Measurements from ENCODE around the gene EPN2.

DNA sequence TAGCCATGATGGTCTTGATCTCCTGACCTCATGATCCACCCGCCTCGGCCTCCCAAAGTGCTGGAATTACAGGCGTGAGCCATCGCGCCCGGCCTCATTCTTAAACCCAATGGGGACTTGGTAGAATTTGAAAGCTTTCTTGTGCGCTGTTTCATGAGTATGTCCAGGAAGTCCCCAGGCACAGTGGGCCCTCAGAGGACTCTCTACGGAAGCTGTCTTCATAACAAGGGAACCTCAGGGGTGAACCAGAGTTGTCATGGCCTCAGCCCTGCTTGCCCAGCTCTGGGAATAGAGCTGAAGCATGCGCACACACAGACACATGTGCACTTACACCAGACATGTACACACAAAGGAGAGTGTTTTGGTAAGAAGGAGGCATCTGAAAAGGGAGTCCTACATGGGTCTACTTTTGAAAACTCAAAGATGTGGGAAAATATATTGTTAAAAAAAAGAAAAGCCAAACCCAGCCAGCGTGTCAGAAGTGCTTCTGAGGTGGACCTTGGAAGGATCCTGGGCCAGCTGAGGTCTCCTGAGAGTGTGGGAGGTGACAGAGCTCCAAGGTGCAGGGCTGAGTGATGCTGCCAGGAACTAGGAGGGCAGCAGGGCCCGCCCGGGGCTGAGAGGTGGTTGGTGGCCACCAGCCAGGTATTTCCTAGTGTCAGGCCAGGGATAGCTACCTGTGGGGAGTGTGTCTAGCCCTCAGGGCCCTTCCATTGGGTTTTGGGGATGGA lies 54.6 kb downstream of the EPN2 start:
- TF ChIP-seq, protein P1, sequence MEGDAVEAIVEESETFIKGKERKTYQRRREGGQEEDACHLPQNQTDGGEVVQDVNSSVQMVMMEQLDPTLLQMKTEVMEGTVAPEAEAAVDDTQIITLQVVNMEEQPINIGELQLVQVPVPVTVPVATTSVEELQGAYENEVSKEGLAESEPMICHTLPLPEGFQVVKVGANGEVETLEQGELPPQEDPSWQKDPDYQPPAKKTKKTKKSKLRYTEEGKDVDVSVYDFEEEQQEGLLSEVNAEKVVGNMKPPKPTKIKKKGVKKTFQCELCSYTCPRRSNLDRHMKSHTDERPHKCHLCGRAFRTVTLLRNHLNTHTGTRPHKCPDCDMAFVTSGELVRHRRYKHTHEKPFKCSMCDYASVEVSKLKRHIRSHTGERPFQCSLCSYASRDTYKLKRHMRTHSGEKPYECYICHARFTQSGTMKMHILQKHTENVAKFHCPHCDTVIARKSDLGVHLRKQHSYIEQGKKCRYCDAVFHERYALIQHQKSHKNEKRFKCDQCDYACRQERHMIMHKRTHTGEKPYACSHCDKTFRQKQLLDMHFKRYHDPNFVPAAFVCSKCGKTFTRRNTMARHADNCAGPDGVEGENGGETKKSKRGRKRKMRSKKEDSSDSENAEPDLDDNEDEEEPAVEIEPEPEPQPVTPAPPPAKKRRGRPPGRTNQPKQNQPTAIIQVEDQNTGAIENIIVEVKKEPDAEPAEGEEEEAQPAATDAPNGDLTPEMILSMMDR (IDR thresholded peaks at IDR 0.05), result no peak
- TF ChIP-seq POLR2A (IDR thresholded peaks at IDR 0.05), result no peak
- no peak for TF ChIP-seq POLR2AphosphoS5 (IDR thresholded peaks at IDR 0.05)
- TF ChIP-seq EP300 (IDR thresholded peaks at IDR 0.05), result no peak
